IMR-90 (cell line): ENCODE measurements around the gene SSBP3.

Source experiments
- BHLHE40 ChIP-seq: fragments of 150-350 bp; IDR thresholded peaks from 2 replicates; pipeline ENCODE4 v1.6.1; 2016; ENCODE audit warnings: mild to moderate bottlenecking, low read depth, low read length
- CEBPB ChIP-seq: IDR thresholded peaks from 2 replicates; pipeline ENCODE4 v1.6.1; 2012; ENCODE audit warnings: low read depth, low read length, improper control_type of control experiment
- CTCF ChIP-seq: conservative IDR thresholded peaks from 2 replicates; pipeline ENCODE4 v1.5.1; 2012; ENCODE audit warnings: mild to moderate bottlenecking, low read depth, low read length, improper control_type of control experiment
- ELK1 ChIP-seq: fragments of 150-350 bp; IDR thresholded peaks from 2 replicates; pipeline ENCODE4 v1.6.1; 2016; ENCODE audit warnings: low read depth, mild to moderate bottlenecking, low read length, moderate library complexity, borderline replicate concordance
- FOS ChIP-seq: fragments of 150-350 bp; IDR thresholded peaks from 2 replicates; pipeline ENCODE4 v1.6.1; 2016; ENCODE audit warnings: low read depth, low read length
- MAFK ChIP-seq: IDR thresholded peaks from 2 replicates; pipeline ENCODE4 v1.6.1; 2012; ENCODE audit warnings: low read depth, low read length, improper control_type of control experiment
- MXI1 ChIP-seq: IDR thresholded peaks from 2 replicates; pipeline ENCODE4 v1.6.1; 2012; ENCODE audit warnings: low read depth, mild to moderate bottlenecking, low read length, moderate library complexity, borderline replicate concordance
- NFE2L2 ChIP-seq: fragments of 150-350 bp; IDR thresholded peaks from 2 replicates; pipeline ENCODE4 v1.6.1; 2016; ENCODE audit warnings: low read depth, mild to moderate bottlenecking, low read length
- POLR2A ChIP-seq: IDR thresholded peaks from 2 replicates; pipeline ENCODE4 v1.6.1; 2012; ENCODE audit warnings: mild to moderate bottlenecking, low read depth, low read length
- RAD21 ChIP-seq: IDR thresholded peaks from 2 replicates; pipeline ENCODE4 v1.6.1; 2012; ENCODE audit warnings: low read length, improper control_type of control experiment
- RCOR1 ChIP-seq: IDR thresholded peaks from 2 replicates; pipeline ENCODE4 v1.6.1; 2012; ENCODE audit warnings: mild to moderate bottlenecking, low read length, improper control_type of control experiment; ENCODE audit not compliant: insufficient replicate concordance
- RFX5 ChIP-seq: IDR thresholded peaks from 2 replicates; pipeline ENCODE4 v1.8.0; 2012; ENCODE audit warnings: low read depth, mild to moderate bottlenecking, low read length, moderate library complexity
- SMC3 ChIP-seq: fragments of 150-350 bp; IDR thresholded peaks from 2 replicates; pipeline ENCODE4 v1.6.1; 2016; ENCODE audit warnings: low read depth, mild to moderate bottlenecking, antibody characterized with exemption, low read length, moderate library complexity
- USF2 ChIP-seq: fragments of 150-350 bp; IDR thresholded peaks from 2 replicates; pipeline ENCODE4 v1.6.1; 2017; ENCODE audit warnings: mild to moderate bottlenecking, antibody characterized with exemption, low read length, low read depth

GRCh38 chr1:54392401-54392800 lies 13.8 kb downstream of the SSBP3 start:
- no peak for TF ChIP-seq CTCF
- no peak for TF ChIP-seq RFX5
- TF ChIP-seq SMC3, result no peak
- TF ChIP-seq CEBPB, result no peak
- TF ChIP-seq USF2, result no peak
- no peak for TF ChIP-seq POLR2A
- TF ChIP-seq FOS, result no peak
- TF ChIP-seq MAFK, result no peak
- no peak for TF ChIP-seq RAD21
- TF ChIP-seq NFE2L2, result no peak
- no peak for TF ChIP-seq MXI1
- no peak for TF ChIP-seq ELK1
- TF ChIP-seq BHLHE40, result no peak
- no peak for TF ChIP-seq RCOR1
